Measurements from ENCODE around the gene GRID2.

DNA sequence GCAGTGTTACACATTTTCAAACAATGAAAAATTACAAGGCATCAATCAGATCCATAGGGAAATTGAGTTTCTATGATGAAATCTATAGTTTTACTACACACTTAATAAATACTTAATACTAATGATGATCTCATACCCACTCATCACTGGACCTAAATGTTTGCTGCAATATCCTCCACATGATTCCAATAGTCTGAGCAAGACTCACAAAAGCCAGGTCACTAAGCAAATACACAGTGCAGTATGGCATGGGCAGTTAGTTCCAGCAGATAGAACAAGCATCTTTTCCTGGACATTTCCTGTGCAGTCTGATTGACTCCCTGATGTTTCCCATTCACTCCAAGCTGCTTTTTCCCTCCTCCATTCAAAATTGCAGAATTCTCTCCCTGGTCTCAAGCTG lies 1415.8 kb downstream of the GRID2 start:
- TF ChIP-seq NFXL1 (CRISPR knock-in tag; IDR thresholded peaks at IDR 0.05) (no peak), ZNF408 (CRISPR knock-in tag; IDR thresholded peaks at IDR 0.05; ENCODE audit: low read depth) (no peak), HNRNPK (IDR thresholded peaks at IDR 0.05; ENCODE audit: low read depth, low read length, poor library complexity, severe bottlenecking) (no peak), RNF219 (CRISPR knock-in tag; IDR thresholded peaks at IDR 0.05) (no peak), FOS (IDR thresholded peaks at IDR 0.05; ENCODE audit: extremely low read depth, insufficient read length) (no peak), NBN (IDR thresholded peaks at IDR 0.05; ENCODE audit: low read depth) (no peak)
- TF ChIP-seq, protein P1, sequence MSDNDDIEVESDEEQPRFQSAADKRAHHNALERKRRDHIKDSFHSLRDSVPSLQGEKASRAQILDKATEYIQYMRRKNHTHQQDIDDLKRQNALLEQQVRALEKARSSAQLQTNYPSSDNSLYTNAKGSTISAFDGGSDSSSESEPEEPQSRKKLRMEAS (CRISPR knock-in tag; IDR thresholded peaks at IDR 0.05): no peak
- TF ChIP-seq, protein P2, sequence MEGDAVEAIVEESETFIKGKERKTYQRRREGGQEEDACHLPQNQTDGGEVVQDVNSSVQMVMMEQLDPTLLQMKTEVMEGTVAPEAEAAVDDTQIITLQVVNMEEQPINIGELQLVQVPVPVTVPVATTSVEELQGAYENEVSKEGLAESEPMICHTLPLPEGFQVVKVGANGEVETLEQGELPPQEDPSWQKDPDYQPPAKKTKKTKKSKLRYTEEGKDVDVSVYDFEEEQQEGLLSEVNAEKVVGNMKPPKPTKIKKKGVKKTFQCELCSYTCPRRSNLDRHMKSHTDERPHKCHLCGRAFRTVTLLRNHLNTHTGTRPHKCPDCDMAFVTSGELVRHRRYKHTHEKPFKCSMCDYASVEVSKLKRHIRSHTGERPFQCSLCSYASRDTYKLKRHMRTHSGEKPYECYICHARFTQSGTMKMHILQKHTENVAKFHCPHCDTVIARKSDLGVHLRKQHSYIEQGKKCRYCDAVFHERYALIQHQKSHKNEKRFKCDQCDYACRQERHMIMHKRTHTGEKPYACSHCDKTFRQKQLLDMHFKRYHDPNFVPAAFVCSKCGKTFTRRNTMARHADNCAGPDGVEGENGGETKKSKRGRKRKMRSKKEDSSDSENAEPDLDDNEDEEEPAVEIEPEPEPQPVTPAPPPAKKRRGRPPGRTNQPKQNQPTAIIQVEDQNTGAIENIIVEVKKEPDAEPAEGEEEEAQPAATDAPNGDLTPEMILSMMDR (IDR thresholded peaks at IDR 0.05 in 2 of 3, conservative IDR thresholded peaks at IDR 0.05 in 1 of 3; ENCODE audit: insufficient read depth in 2 of 3, low read depth in 1 of 3, low read length in 3 of 3): no peak
- TF ChIP-seq, protein P3, sequence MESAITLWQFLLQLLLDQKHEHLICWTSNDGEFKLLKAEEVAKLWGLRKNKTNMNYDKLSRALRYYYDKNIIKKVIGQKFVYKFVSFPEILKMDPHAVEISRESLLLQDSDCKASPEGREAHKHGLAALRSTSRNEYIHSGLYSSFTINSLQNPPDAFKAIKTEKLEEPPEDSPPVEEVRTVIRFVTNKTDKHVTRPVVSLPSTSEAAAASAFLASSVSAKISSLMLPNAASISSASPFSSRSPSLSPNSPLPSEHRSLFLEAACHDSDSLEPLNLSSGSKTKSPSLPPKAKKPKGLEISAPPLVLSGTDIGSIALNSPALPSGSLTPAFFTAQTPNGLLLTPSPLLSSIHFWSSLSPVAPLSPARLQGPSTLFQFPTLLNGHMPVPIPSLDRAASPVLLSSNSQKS (CRISPR knock-in tag; IDR thresholded peaks at IDR 0.05): no peak
